GM13976 (cell line): ENCODE results near the gene ANXA1.

ENCODE experiments used
- DNase-seq: peaks from one replicate; pipeline ENCODE4 v3.0.0; 2012; ENCODE audit warnings: low spot score
- in situ Hi-C: fragments of 300-500 bp; cut with MboI; formaldehyde crosslinking; loops from one replicate; pipeline ENCODE4 v1.12.0; 2022; ENCODE audit warnings: low sequenced_read_pairs, mixed read lengths, inconsistent platforms; ENCODE audit not compliant: unreplicated experiment
- TF ChIP-seq, protein P1 (sequence below): IDR thresholded peaks from 2 replicates; pipeline ENCODE4 v1.5.1; 2012; ENCODE audit warnings: borderline replicate concordance, mild to moderate bottlenecking; ENCODE audit not compliant: insufficient read depth; ENCODE audit errors: extremely low read depth, missing control alignments, control extremely low read depth

ANXA1 gene, protein sequence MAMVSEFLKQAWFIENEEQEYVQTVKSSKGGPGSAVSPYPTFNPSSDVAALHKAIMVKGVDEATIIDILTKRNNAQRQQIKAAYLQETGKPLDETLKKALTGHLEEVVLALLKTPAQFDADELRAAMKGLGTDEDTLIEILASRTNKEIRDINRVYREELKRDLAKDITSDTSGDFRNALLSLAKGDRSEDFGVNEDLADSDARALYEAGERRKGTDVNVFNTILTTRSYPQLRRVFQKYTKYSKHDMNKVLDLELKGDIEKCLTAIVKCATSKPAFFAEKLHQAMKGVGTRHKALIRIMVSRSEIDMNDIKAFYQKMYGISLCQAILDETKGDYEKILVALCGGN

DNA sequence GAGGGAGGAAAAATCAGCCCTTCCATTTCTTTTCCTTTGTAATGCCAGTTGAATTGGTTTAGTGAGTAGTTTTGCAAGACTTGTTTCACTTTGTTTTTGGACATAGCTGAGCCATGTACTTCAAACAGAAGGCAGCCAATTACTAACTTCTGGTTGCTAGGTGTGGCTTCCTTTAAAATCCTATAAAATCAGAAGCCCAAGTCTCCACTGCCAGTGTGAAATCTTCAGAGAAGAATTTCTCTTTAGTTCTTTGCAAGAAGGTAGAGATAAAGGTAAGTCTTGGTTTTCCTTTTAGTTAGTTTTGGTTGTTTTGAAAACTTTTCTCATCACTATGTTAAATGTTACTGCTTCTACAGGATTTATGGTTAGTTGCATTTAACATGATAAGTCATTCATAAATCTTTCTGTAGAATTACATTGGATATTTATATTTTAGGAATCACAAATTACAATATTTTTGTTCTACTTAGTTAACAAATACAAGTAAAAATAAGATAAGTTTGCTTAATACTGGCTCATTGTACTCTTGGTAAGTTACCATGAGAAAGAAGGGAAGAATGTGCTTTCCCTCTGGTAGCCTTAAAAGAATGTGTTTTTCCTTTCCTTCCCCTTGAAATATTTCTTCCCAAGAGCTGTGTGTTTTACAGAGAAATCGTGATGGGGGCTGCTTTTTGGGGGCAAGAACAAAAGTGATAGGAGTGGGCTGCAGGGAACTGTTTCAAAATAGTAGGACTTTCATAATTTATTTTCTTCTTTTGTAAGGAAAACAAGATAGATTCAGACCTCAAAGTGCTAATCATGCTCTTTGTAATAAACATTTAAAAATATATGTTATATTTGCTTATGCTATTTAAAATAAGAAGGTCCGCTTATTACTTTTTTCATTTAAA is at the start of gene ANXA1:
Gene ANXA1 (plus strand): TSS at position 213 of the 890 bp plus-strand sequence. CDS start 6,671 bp downstream, outside the sequence.
- no peak for DNase-seq
- TF ChIP-seq, protein P1, sequence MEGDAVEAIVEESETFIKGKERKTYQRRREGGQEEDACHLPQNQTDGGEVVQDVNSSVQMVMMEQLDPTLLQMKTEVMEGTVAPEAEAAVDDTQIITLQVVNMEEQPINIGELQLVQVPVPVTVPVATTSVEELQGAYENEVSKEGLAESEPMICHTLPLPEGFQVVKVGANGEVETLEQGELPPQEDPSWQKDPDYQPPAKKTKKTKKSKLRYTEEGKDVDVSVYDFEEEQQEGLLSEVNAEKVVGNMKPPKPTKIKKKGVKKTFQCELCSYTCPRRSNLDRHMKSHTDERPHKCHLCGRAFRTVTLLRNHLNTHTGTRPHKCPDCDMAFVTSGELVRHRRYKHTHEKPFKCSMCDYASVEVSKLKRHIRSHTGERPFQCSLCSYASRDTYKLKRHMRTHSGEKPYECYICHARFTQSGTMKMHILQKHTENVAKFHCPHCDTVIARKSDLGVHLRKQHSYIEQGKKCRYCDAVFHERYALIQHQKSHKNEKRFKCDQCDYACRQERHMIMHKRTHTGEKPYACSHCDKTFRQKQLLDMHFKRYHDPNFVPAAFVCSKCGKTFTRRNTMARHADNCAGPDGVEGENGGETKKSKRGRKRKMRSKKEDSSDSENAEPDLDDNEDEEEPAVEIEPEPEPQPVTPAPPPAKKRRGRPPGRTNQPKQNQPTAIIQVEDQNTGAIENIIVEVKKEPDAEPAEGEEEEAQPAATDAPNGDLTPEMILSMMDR: no peak
- in situ Hi-C loops: no loop called here

DNA sequence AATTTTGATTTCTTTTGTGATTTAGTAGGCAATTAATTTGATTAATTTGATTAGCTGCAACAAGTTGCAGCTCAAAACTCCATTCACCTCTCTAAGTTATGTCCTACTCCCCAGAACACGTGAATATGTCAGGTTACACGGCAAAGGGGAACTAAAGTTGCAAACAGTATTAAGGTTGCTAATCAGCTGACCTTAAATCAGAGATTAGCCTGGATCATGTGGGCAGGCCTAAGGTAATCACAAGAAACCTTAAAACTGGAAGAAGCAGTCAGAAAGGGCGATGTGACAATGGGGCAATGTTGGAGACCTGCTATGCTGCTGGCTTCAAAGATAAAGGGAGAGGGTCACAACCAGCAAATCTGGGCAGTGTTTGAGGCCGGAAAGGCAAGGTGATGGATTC is 47.3 kb upstream of the ANXA1 start:
- no peak for DNase-seq
- TF ChIP-seq, protein P1: no peak
- in situ Hi-C loops: no loop called here

DNA sequence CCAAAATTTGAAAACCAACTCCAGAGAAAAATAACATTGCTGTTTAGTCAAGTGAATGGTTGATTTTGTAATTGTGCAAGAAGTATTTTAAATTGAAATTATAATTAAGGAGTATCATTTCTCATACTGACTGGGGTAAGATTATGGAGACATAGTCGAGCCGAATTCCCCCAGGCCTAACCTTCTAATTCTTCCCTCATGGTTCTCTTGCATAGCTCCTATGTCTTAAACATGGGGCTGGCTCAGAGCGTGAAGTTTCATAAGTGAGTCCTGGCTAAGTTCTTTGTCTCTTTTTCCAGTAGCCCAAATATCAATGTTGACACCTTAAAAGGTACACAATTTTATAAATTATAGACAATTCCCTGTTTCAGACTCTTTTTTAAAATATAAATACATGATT is 46.7 kb upstream of the ANXA1 start:
- in situ Hi-C loops: loop anchor here (5.0 kb wide), 1 partner anchor 72 kb away; no protein-coding TSS in a partner anchor
- TF ChIP-seq, protein P1: no peak
- no peak for DNase-seq

DNA sequence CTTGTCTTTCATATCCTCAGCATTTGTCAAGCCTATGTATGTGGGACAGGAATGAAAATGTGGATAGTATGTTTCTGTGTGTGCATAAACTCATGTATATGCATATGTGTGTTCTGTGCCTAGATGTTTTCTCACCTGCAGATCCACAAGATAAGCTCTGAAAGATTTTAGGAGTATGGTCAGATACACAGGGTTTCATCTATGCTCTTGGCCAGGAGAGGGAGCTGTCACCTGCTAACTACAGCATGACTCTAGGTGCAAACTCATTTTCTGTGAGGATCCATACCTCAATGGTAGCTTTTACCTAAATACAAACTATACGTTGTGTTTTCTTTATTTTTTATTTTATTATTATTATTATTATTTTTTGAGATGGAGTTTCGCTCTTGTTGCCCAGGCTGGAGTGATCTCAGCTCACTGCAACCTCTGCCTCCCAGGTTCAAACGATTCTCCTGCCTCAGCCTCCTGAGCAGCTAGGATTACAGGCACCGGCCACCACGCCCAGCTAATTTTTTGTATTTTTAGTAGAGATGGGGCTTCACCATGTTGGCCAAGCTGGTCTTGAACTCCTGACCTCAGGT is 44.1 kb upstream of the ANXA1 start:
- DNase-seq: peak; percentile 70
- in situ Hi-C loops: loop anchor here (5.0 kb wide), 1 partner anchor 70 kb away; no protein-coding TSS in a partner anchor
- TF ChIP-seq, protein P1: peak; percentile 70

DNA sequence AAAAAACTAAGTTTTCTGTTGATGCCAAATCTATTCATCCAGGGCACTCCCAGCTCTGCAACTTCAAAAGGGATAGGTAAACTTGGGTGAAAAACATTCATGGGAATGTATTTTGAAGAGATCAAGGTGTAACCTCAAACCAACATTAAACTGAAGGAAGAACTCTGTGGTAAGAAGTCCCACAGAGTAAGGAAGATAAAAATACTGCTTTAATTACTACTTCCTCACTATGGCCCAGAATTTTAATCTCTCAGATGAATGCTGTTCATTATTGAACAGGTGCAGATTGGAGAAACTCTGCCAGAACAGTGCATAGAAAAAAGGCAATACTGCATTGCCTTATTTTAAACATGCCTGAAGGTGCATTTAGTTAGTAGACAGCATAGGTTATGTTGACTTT is 37.6 kb upstream of the ANXA1 start:
- in situ Hi-C loops: no loop called here
- no peak for DNase-seq
- TF ChIP-seq, protein P1: no peak

DNA sequence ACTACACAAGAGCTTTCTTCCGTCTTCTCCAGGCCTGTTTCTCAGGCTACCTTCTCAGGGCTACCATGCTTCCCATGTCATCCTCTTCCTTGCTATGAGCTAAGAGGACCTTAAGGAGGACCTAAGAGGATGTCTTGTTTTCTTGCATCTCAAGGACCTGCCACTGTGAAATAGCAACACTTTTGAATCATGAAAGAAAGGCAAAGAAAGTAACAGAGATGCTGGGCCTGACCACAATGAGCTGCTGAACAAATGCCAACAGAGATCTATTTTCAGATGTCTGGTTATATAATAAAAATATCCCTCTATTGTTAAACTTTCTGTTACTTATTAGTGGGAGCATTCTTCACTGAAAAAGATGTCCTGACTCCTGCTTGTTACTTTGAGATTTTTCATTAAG is 36.7 kb upstream of the ANXA1 start:
- in situ Hi-C loops: no loop called here
- no peak for DNase-seq
- TF ChIP-seq, protein P1: no peak
